ENCODE measurements around the gene CDKAL1.

GRCh38 chr6:21227486-21227885 lies 693.2 kb downstream of the CDKAL1 start:
- TF ChIP-seq GATA2 (IDR thresholded peaks at IDR 0.05; ENCODE audit: low read depth, low read length), result no peak
- no peak for TF ChIP-seq GATA3 (IDR thresholded peaks at IDR 0.05; ENCODE audit: low read depth, low read length)

Measured in SH-SY5Y (cell line).